Cardiac septum (tissue), 1 donor: ENCODE results near the gene IL13RA1. TPM values are rescaled to one million over a fixed set of nuclear protein-coding genes. Genes with fewer than 3 reads are reported as not detected.

Source experiments
- total RNA-seq: library from RNA; stranded (reverse); fragmentation: NEBNext Ultra II Directional; extraction: Animal tissue kit (Norgen Biotek cat#: 25700); gene quantifications from one replicate; pipeline ENCODE4 v1.2.1, GENCODE V29; 2021
- donor health status: DM: no; HTN: no; CAD: no.

IL13RA1 gene
- total RNA-seq, 1 donor from 2014 or later, result 20.7 TPM

Other genes with a start within 250 kb of the IL13RA1 start
- 3.8 TPM for gene DOCK11, start 231.8 kb upstream of the IL13RA1 start, total RNA-seq
- 0.30 TPM for gene ZCCHC12, start 96.2 kb downstream of the IL13RA1 start, total RNA-seq
- gene LONRF3, start 247.0 kb downstream of the IL13RA1 start, total RNA-seq, result 1.5 TPM